NCI-H460 (cell line): ENCODE data around the gene SNHG17. TPM values are rescaled to one million over a fixed set of nuclear protein-coding genes. Genes with fewer than 3 reads are reported as not detected.
"Not testable (repeated sequence)": the region's sequence is repeated elsewhere in the genome, so short reads cannot be mapped to it uniquely, and the experiment has no call there.

Source experiments
- DNase-seq: peaks from one replicate; pipeline ENCODE4 v3.0.0-alpha.2; 2016; ENCODE audit warnings: low read depth; ENCODE audit errors: extremely low read depth
- polyA plus RNA-seq: library from polyadenylated mRNA; depleted of rRNA; stranded (reverse); fragments of >200 nt; gene quantifications from 2 replicates; pipeline ENCODE4 v1.2.3, GENCODE V29; 2014; cell fraction: nucleus; rRNA removed
- total RNA-seq: library from RNA; depleted of rRNA; stranded (reverse); fragments of >200 nt; shearing (Covaris generic); gene quantifications from 2 replicates; pipeline ENCODE4 v1.2.3, GENCODE V29; 2014; rRNA removed

SNHG17 gene
- 68.0 and 70.0 TPM in 2 replicates for total RNA-seq
- polyA plus RNA-seq: 78.9 and 103 TPM in 2 replicates

DNA sequence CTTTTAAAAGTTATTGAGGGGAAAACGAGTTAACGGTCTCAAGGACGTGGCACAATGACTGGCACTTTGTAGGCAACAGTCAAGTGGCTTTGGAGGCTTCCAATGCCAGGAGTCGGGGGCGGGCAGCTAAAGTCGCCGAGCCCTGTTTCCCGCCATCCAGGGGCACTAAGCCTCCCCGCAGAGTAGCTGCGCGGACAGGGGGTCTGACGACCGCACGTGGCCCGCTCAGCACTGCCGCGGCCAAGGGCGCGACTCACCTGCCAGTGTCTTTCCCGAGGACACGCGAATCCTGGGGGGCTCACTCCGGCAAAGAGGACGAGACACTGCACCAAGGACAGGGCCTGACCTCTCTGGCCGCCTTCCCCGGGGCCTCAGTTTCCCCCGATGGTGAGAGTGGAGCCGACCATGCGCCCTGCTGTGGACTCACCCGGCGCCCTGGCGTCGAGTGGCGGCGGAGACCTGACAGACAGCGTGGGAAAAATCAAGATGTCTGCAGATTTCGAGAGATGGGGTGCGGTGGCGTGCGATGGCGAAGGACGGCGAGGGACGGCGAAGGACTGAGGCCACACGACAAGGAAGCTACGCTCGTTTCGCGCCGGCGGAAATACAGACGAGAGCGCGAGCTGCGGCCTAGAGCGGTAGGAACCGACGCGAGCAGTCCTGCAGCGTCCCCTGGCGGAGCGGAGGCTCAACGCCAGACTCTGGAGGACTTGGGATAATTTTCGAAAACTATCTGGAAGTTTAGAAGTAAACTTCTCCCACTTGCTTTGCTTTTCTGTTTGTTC, at the start of gene SNHG17:
TSS of gene SNHG17 (minus strand) at position 559 of the 785 bp plus-strand sequence.
- peak; percentile 87 for DNase-seq

DNA sequence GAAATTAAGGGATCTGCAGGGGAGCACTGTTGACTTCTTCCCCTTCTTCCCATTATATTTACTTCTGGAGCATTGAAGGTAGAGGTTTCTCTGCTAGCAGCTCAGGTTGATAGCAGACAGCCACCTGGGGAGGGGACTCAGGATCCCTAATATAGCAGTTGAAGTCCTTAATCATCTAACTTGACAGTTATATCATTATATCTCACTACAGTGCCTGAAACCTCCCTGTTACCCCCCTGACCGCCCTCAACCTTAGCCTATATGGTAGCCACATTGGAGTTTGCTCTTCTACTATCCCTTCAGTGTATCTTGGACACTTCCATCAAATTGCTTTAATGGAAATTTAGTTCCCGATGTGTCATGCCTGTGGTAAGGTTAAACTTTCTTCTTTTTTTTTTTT, 44.5 kb upstream of the SNHG17 start:
- DNase-seq: no peak

- no peak for DNase-seq
These were observed 42.6 kb upstream of the SNHG17 start for GRCh38 chr20:38477747-38478146.

DNA sequence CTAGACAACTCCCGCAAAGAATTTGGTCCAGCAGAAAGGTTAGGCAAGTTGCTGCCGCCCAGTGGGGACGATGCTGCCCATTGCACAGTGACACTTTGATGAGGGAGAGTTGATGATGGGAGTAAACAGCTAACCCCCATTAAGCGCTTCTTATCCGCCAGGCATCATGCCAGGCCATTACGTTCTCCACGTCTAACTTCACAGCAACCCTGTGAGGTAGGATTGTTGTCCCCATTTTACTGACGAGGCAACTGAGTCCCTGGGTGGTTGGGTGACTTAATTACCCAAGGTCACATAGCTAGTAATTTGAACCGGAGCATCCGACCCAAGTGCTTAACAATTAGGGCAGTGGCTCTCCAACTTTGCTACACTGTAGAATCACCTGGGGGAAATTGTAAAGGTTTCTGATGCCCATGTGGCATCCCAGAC, 38.3 kb upstream of the SNHG17 start:
- DNase-seq: no peak

GRCh38 chr20:38472513-38473366, 37.6 kb upstream of the SNHG17 start, which contains the start of gene RALGAPB:
Gene RALGAPB, plus strand, starts transcription at chr20:38472843. Its CDS starts 15,590 bp downstream, at chr20:38488433.
- peak; percentile 99 for DNase-seq

DNA sequence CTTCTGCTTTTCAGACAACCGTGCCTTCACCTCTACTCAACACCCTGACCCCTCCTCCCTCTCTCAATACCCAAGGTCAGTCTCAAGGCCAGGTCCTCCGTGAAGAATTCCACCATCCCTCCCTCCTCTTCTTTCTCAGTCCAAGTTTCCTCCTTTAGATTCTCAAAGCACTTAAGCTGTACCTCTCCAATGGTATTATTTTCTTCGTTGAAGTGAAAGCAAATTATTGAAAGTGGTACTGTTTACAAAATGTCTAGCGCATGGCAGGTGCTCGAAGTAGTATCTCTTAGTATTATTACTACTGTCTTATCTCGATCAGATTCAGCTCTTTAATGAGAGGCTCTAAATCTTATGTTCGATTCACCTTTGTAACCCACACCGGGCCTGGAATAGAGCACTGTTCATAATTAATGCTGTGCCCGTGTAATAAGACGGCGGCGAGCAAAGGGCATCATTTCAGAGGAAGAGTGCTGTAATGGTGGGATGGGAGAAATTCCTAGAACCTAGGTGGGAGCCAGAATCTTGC, 36.9 kb upstream of the SNHG17 start:
- no peak for DNase-seq

DNA sequence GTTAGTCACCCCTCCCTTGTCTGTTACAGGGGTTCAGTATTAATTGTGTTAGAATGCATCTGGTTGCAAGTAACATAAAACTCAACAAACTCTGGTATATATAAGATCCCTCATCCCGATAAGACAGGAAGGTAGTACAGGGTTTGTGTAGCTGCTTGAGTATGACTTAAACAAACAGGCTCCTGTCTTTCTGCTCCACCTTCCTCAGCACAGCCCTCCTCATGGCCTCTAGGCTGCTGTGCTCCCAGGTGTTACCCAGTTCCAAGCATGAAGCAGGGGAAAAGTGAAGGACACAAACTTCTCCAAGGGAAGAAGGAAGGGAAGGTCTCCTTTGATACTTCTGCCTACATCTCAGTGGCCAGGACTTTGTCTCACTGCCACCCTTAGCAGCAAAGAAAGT, 36.1 kb upstream of the SNHG17 start:
- no peak for DNase-seq

DNA sequence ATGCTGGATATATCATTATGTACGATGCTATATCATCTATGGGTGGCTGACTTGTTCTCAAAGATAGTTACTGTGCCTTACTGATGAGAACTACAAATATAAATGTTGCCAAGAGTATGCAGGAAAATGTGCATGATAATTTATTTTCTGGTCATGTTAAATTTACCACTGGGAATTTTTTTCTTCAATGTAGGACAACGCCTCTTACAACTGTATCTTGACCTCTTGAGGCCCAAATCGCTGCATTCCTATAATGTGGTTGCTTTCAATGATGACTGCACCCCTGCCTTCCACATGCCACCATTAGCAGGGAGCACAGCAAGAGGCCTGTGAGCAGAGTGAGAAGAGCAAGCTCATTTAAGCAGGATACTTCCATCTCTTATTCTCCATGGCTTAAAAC, 31.9 kb upstream of the SNHG17 start:
- DNase-seq: no peak

GRCh38 chr20:38466171-38466570, 31.0 kb upstream of the SNHG17 start:
- no peak for DNase-seq

- not testable (repeated sequence) for DNase-seq
These were observed 26.4 kb upstream of the SNHG17 start for GRCh38 chr20:38461569-38461968.

GRCh38 chr20:38461167-38461566, 26.0 kb upstream of the SNHG17 start:
- not testable (repeated sequence) for DNase-seq

- DNase-seq: not testable (repeated sequence)
These were observed 25.5 kb upstream of the SNHG17 start for GRCh38 chr20:38460631-38461030.

- peak; percentile 31 for DNase-seq
These were observed 25.0 kb upstream of the SNHG17 start for GRCh38 chr20:38460040-38460623.

- DNase-seq: no peak
These were observed 23.2 kb upstream of the SNHG17 start for GRCh38 chr20:38458314-38458713.

DNA sequence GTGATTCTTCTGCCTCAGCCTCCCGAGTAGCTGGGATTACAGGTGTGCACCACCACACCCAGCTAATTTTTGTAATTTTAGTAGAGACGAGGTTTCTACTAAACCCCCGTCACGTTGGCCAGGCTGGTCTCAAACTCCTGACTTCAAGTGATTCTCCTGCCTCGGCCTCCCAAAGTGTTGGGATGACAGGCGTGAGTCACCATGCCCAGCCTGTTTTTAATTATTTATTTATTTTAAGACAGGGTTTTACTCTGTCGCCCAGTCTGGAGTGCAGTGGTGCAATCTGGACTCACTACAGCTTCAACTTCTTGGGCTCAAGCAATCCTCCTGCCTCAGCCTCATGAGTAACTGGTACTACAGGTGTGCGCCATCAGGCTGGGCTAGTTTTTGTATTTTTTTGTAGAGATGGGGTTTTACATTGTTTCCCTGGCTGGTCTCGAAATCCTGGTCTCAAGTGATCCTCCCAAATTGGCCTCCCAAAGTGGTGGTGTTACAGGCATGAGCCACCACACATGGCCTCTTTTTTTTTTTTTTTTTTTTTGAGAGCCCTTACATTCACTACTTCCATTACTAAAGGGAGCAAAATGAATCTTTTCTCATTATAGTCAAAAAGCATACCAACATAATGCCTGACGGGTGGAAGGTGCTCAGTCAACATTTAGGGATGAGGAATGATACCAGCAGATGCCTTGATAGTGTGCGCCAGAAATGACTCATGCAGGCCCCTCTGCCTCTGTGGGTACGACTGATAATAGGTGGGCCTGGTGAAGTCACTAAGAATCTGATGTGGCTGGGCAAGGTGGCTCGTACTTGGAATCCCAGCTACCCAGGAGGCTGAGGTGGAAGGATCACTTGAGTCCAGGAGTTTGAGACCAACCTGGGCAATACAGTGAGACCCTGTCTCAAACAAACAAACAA, 19.7 kb upstream of the SNHG17 start:
- DNase-seq: no peak

DNA sequence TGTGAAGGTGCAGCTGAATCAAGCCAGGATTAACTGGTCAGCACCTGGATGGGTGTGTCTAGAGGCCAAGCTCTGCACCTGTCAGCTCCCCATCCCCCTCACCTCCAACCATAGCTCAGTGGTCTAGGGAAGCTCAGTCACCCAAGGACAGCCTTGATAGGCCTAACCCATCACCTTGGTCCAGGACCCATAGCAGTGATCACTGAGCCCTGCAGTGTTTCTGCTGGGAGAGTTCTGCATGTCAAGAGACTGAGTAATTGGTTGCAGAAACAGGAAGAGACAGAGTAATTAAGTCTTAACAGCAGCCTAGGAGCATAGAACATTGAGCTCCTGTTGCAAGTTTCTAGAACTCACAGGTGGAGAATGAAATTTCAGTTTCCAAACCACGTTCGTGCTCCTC, 18.8 kb upstream of the SNHG17 start:
- no peak for DNase-seq

DNA sequence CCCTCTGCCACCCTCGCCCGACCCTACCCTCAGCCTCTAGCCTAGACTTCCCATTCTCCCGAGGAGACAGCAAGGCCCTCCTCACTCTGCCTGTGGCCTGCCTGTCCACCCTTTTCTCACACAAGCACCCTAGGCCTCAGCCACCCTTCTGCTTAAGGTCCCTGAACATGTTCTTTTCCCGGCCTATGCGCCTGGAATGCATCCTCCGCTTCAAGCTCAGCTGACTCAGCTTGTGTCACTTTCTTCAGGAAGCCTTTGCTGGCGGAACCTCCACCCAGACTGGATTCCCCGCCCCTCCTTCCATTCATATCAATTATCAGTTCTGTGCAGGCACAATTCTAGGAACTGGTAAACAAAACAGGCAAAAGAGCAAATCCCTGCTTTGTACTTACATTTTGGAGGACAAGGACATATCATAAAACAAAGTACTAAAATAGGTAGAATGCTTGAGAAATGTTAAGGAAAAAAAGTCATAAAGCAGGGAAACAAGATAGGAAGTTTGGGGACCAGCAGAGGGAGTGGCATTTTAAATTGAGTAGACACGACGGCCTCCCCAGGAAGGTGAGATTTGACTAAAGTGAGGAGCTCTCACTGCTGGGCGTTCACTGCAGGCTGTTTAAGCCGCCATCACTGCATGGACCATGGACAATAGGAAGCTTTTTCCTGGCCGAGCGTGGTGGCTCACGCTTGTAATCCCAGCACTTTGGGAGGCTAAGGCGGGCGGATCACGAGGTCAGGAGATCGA, 17.9 kb upstream of the SNHG17 start:
- DNase-seq: no peak

- no peak for DNase-seq
These were observed 15.4 kb upstream of the SNHG17 start for GRCh38 chr20:38450412-38450975.

DNA sequence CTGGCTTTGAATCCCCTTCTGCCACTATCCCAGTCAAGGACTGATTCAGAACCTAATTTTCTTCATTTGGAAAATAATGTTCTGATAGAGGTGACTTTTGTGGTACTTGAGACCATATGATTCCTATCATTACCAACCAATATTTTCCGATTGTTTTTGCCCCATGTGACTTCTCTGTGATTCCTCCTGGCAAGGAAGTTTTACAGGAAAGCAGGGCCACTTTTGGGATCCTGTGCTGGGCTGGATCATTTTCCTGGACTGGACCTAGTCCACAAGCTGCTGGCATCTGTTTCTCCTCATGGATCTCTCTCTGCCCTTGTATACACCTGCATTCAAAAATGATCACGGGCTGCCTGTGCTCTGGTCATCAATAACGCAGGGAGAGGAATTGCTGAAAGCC, 13.9 kb upstream of the SNHG17 start:
- no peak for DNase-seq
